Ascending aorta (tissue), 2 donors: ENCODE results near the gene CRACR2B. TPM values are rescaled to one million over a fixed set of nuclear protein-coding genes. Genes with fewer than 3 reads are reported as not detected.
A peak's percentile ranks its signal among the peaks of the same experiment; 100 is the strongest.

Experiments used
- DNase-seq, 2 donors: peaks; one replicate each; pipeline ENCODE4 v3.0.0-alpha.2; 2019; ENCODE audit warnings: low spot score in 2 of 2
- H3K27ac ChIP-seq, 2 donors: fragments of 200-600 bp; sonication (generic); one replicate each; pipeline ENCODE4 v1.5.1; 2016 to 2017; ENCODE audit warnings: mild to moderate bottlenecking in 1 of 2
- H3K27me3 ChIP-seq: fragments of 200-600 bp; sonication (generic); one replicate; pipeline ENCODE4 v1.5.1; 2017
- H3K36me3 ChIP-seq, 2 donors: fragments of 200-600 bp; sonication (generic); one replicate each; pipeline ENCODE4 v1.5.1; 2016
- H3K4me1 ChIP-seq, 2 donors: fragments of 200-600 bp; sonication (generic); one replicate each; pipeline ENCODE4 v1.5.1; 2016 to 2017; ENCODE audit warnings: mild to moderate bottlenecking in 1 of 2
- H3K4me3 ChIP-seq, 2 donors: fragments of 200-600 bp; sonication (generic); one replicate each; pipeline ENCODE4 v1.5.1; 2016 to 2017; ENCODE audit warnings: mild to moderate bottlenecking in 1 of 2
- H3K9me3 ChIP-seq, 2 donors: fragments of 200-600 bp; sonication (generic); one replicate each; pipeline ENCODE4 v1.5.1; 2016
- CTCF ChIP-seq, 3 experiments: fragments of 200-600 bp in 2 of 3; fragments of 450-650 bp in 1 of 3; sonication (generic) in 2 of 3; IDR thresholded peaks; one replicate each; pipeline ENCODE4 v1.5.1; 2016 to 2019; ENCODE audit warnings: antibody characterized with exemption in 3 of 3, mild to moderate bottlenecking in 1 of 3, moderate library complexity in 1 of 3
- intact Hi-C: fragments of 100-400 bp; cut with DNase I; formaldehyde crosslinking; loops from one replicate; pipeline ENCODE4 v1.15.1; 2023
- total RNA-seq: library from RNA; depleted of rRNA; stranded (reverse); fragments of >200 nt; gene quantifications from one replicate; pipeline ENCODE4 v1.1.0, GENCODE V29; 2016

The CRACR2B gene
- 20.5 TPM for total RNA-seq

- DNase-seq: no peak
- Histone ChIP-seq H3K4me3 (peak within 1 kb of the TSS; percentile 58 to 60), H3K36me3 (peaks cover 27 to 32% of the 10 kb centered on the region in 2 donors), H3K4me1 (peaks cover 13 to 44% of the 10 kb centered on the region in 2 donors), H3K27ac (peak within 1 kb of the TSS in 1 of 2 donors; percentile 7), H3K27me3 (no peaks in the 10 kb centered on the region), H3K9me3 (no peaks in the 10 kb centered on the region)
- intact Hi-C loops: no loop called here
- no peak for TF ChIP-seq CTCF (IDR thresholded peaks at IDR 0.05)
These were observed at the start of gene CRACR2B for GRCh38 chr11:827897-828192. CRACR2B (plus strand) TSS chr11:827919; CDS start chr11:828608, 689 bp downstream.

- no peak overlapping the region for H3K27ac ChIP-seq
- no peaks in the 10 kb centered on the region for H3K9me3 ChIP-seq
- no peak overlapping the region for H3K4me3 ChIP-seq
- no peak for DNase-seq
- TF ChIP-seq CTCF (IDR thresholded peaks at IDR 0.05): no peak
- no peaks in the 10 kb centered on the region for H3K36me3 ChIP-seq
- peaks cover 8 to 29% of the 10 kb centered on the region in 2 donors for H3K4me1 ChIP-seq
- intact Hi-C loops: no loop called here
- no peaks in the 10 kb centered on the region for H3K27me3 ChIP-seq
These were observed 48.5 kb upstream of the CRACR2B start for GRCh38 chr11:778976-779954.

- H3K4me1 ChIP-seq: peaks cover 8 to 29% of the 10 kb centered on the region in 2 donors
- intact Hi-C loops: no loop called here
- no peaks in the 10 kb centered on the region for H3K27me3 ChIP-seq
- no peak overlapping the region for H3K4me3 ChIP-seq
- no peaks in the 10 kb centered on the region for H3K9me3 ChIP-seq
- no peak overlapping the region for H3K27ac ChIP-seq
- TF ChIP-seq CTCF (IDR thresholded peaks at IDR 0.05): no peak
- no peak for DNase-seq
- H3K36me3 ChIP-seq: no peaks in the 10 kb centered on the region
These were observed 47.7 kb upstream of the CRACR2B start for GRCh38 chr11:779955-780532.

- no peaks in the 10 kb centered on the region for H3K27me3 ChIP-seq
- peaks cover 0 to 14% of the 10 kb centered on the region in 2 donors for H3K4me1 ChIP-seq
- intact Hi-C loops: no loop called here
- H3K36me3 ChIP-seq: no peaks in the 10 kb centered on the region
- H3K27ac ChIP-seq: no peak overlapping the region
- H3K9me3 ChIP-seq: no peaks in the 10 kb centered on the region
- DNase-seq: no peak
- TF ChIP-seq CTCF (IDR thresholded peaks at IDR 0.05): no peak
- H3K4me3 ChIP-seq: no peak overlapping the region
These were observed 45.2 kb upstream of the CRACR2B start for GRCh38 chr11:782264-783174.

GRCh38 chr11:783581-784015 lies 44.1 kb upstream of the CRACR2B start:
- intact Hi-C loops: no loop called here
- H3K27ac ChIP-seq: peak overlapping the region; percentile 13 to 20
- H3K27me3 ChIP-seq: peaks cover 3% of the 10 kb centered on the region
- H3K9me3 ChIP-seq: no peaks in the 10 kb centered on the region
- peak; percentile 58 to 76 (median 61) for TF ChIP-seq CTCF (IDR thresholded peaks at IDR 0.05)
- H3K36me3 ChIP-seq: no peaks in the 10 kb centered on the region
- peaks cover 0 to 8% of the 10 kb centered on the region in 2 donors for H3K4me1 ChIP-seq
- H3K4me3 ChIP-seq: peak overlapping the region in 1 of 2 donors; percentile 17
- DNase-seq: peak; percentile 22 to 83
